ENCODE data around the gene ZDHHC22.

ZDHHC22 gene

DNA sequence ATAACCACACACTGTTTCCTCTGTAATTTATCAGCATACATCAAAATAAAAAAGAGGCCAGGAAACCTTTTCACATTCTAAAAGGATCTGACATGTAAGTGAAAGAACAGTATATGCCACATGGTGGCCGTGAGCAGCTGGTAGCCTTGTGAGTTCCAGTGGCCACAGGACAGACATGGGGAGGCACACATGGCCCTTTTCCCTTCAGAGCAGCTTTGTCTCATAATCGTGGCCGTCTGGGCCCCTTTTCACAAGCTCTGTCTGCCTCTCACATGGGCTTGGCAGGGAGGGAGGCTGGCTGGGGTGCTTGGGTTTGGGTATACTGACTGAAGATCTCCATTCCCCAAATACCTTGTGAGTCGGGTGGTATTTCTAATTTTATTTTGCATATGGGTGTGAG lies 1.5 kb upstream of the ZDHHC22 start:
- H3K14ac ChIP-seq (ENCODE audit: low read length in 2 of 2), result no peak overlapping the region
- H4K91ac ChIP-seq (ENCODE audit: low read length), result no peak overlapping the region
- H3K4me1 ChIP-seq (ENCODE audit: control insufficient read depth, insufficient read depth, low read depth, low read length), result peaks cover 23% of the 10 kb centered on the region
- H3K4me2 ChIP-seq (ENCODE audit: low read length, poor library complexity, severe bottlenecking), result no peak overlapping the region
- H3K27ac ChIP-seq (ENCODE audit: low read length, poor library complexity, severe bottlenecking), result no peak overlapping the region
- H3K27me3 ChIP-seq (ENCODE audit: control insufficient read depth in 1 of 2, insufficient read depth in 1 of 2, low read length in 2 of 2), result peaks cover 86 to 91% of the 10 kb centered on the region in 2 experiments
- H3K18ac ChIP-seq (ENCODE audit: low read depth in 1 of 2, low read length in 2 of 2), result no peak overlapping the region
- H3K36me3 ChIP-seq (ENCODE audit: control insufficient read depth in 1 of 2, insufficient read depth in 2 of 2, low read depth in 1 of 2, low read length in 2 of 2), result no peaks in the 10 kb centered on the region
- H4K8ac ChIP-seq (ENCODE audit: low read length), result no peak overlapping the region
- H2BK15ac ChIP-seq (ENCODE audit: low read depth, poor library complexity, severe bottlenecking), result no peak overlapping the region
- no peak overlapping the region for H2BK120ac ChIP-seq (ENCODE audit: low read depth, low read length)
- no peak overlapping the region for H2AK5ac ChIP-seq (ENCODE audit: low read length, severe bottlenecking)
- H3K79me1 ChIP-seq (replicated peaks; ENCODE audit: low read length, poor library complexity, severe bottlenecking), result no peaks in the 10 kb centered on the region
- H3K23ac ChIP-seq (ENCODE audit: low read length in 2 of 2), result no peak overlapping the region
- H2BK5ac ChIP-seq (ENCODE audit: low read depth, low read length, poor library complexity, severe bottlenecking), result no peak overlapping the region
- H2BK12ac ChIP-seq (ENCODE audit: low read length in 2 of 2), result no peak overlapping the region
- H2AFZ ChIP-seq (ENCODE audit: low read depth, low read length), result no peak overlapping the region
- 11% methylated on average over 4 of the region's 4 CpGs for WGBS
- H3K9me3 ChIP-seq (ENCODE audit: control insufficient read depth, low read length), result no peaks in the 10 kb centered on the region
- no peak overlapping the region for H3K4ac ChIP-seq (ENCODE audit: low read depth in 1 of 2, low read length in 2 of 2)
- no peak for DNase-seq
- no peak overlapping the region for H3K4me3 ChIP-seq (ENCODE audit: insufficient read depth in 1 of 2, low read depth in 1 of 2, low read length in 2 of 2)
- H3K9ac ChIP-seq (ENCODE audit: low read length), result no peak overlapping the region

DNA sequence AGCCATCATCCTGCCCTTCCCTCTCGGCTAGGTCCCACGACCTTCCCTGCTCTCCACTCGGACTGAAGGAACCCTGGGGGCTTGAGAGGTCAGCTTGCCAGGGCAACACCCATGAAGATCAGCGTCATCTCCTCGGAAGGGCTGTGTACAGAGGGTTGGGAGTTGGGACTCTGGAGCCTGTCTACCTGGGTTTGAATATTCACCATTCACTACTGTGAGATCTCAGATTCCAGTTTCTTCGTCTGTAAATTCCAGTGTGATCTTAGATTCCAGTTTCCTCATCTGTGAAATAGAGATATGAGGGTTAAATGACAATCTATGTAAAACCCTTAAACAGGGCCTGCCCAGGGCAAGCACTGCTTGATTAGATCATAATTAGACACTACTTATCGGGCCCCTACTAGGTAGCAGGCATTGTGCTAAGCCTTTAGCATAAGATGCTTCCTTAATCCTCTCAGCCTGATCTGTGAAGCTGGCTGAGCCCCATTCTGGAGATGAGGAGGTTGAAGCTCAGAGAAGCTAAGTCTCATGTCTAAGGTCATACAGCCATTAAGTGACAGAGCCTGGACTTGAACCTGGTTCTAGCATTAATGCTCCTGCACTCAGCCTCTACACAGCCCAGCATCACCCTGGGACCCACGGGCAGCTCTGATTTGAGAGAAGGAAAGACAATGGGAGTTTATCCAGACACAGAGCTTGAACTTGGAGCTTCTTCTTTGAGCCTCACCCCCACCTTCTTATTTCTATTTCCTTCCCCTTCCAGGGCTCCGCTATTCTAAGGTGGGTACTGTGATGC lies 612 bp upstream of the ZDHHC22 start:
- Histone ChIP-seq H2AFZ (ENCODE audit: low read depth, low read length) (no peak overlapping the region), H3K9ac (ENCODE audit: low read length) (no peak overlapping the region), H3K23ac (ENCODE audit: low read length in 2 of 2) (peak overlapping the region in 1 of 2 experiments; percentile 19), H3K4me2 (ENCODE audit: low read length, poor library complexity, severe bottlenecking) (no peak overlapping the region), H3K36me3 (ENCODE audit: control insufficient read depth in 1 of 2, insufficient read depth in 2 of 2, low read depth in 1 of 2, low read length in 2 of 2) (no peaks in the 10 kb centered on the region), H2BK120ac (ENCODE audit: low read depth, low read length) (no peak overlapping the region), H3K79me1 (replicated peaks; ENCODE audit: low read length, poor library complexity, severe bottlenecking) (no peaks in the 10 kb centered on the region), H2BK12ac (ENCODE audit: low read length in 2 of 2) (no peak overlapping the region), H3K4ac (ENCODE audit: low read depth in 1 of 2, low read length in 2 of 2) (no peak overlapping the region), H2AK5ac (ENCODE audit: low read length, severe bottlenecking) (no peak overlapping the region), H4K91ac (ENCODE audit: low read length) (no peak overlapping the region), H3K27ac (ENCODE audit: low read length, poor library complexity, severe bottlenecking) (no peak overlapping the region), H3K9me3 (ENCODE audit: control insufficient read depth, low read length) (no peaks in the 10 kb centered on the region), H3K4me3 (ENCODE audit: insufficient read depth in 1 of 2, low read depth in 1 of 2, low read length in 2 of 2) (no peak overlapping the region), H3K4me1 (ENCODE audit: control insufficient read depth, insufficient read depth, low read depth, low read length) (peaks cover 23% of the 10 kb centered on the region), H4K8ac (ENCODE audit: low read length) (no peak overlapping the region), H2BK15ac (ENCODE audit: low read depth, poor library complexity, severe bottlenecking) (no peak overlapping the region), H3K27me3 (ENCODE audit: control insufficient read depth in 1 of 2, insufficient read depth in 1 of 2, low read length in 2 of 2) (peaks cover 93 to 95% of the 10 kb centered on the region in 2 experiments), H3K14ac (ENCODE audit: low read length in 2 of 2) (no peak overlapping the region), H2BK5ac (ENCODE audit: low read depth, low read length, poor library complexity, severe bottlenecking) (no peak overlapping the region), H3K18ac (ENCODE audit: low read depth in 1 of 2, low read length in 2 of 2) (no peak overlapping the region)
- DNase-seq, result no peak
- WGBS, result 14% methylated on average over 6 of the region's 9 CpGs

DNA sequence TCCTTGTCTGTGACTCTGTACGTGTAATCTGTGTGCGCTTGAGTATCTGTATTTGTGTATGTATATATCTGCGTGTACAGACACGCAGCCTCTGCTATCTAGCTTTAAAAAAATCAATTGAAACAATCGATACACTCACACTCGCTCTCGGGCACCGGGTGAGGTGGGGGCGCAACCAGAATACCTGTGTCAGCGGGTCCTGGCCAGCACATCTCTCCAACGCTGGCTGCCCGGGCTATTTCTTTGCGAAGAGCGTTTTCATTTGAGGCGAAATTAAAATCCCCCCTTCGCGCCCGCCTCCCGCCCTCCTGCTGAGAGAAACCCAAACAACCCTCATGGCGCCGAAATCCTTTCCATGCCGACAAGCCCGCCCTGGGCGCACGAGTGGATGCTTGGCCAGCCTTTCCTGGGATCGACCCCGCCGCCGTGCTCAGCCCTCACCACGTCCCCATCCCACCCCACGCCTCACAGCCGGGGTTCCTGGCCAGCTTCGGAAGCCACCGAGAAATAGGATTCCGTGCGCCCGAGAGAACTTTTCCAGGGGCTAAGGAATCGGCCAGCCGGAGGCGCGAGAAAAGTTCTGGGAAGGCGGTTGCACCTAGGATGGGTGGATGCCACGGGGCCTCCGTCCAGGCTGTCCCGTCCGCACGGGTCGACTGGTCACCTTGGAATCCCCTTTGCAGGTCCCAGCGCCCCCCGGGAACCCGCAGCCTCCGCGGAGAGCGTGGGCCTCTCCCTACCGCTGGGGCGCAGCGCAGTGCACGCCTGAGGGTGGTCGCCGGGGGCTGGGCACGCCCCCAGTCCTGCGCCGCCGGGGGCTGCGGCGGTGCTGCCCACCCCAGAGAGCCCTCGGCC lies 1.0 kb downstream of the ZDHHC22 start:
- Histone ChIP-seq H3K4me2 (ENCODE audit: low read length, poor library complexity, severe bottlenecking) (peak overlapping the region; percentile 94), H3K4ac (ENCODE audit: low read depth in 1 of 2, low read length in 2 of 2) (no peak overlapping the region), H3K4me3 (ENCODE audit: insufficient read depth in 1 of 2, low read depth in 1 of 2, low read length in 2 of 2) (peak overlapping the region in 1 of 2 experiments; percentile 40), H3K4me1 (ENCODE audit: control insufficient read depth, insufficient read depth, low read depth, low read length) (peaks cover 23% of the 10 kb centered on the region), H4K8ac (ENCODE audit: low read length) (no peak overlapping the region), H2BK12ac (ENCODE audit: low read length in 2 of 2) (no peak overlapping the region), H3K27me3 (ENCODE audit: control insufficient read depth in 1 of 2, insufficient read depth in 1 of 2, low read length in 2 of 2) (peaks cover 92 to 95% of the 10 kb centered on the region in 2 experiments), H2AK5ac (ENCODE audit: low read length, severe bottlenecking) (no peak overlapping the region), H3K14ac (ENCODE audit: low read length in 2 of 2) (no peak overlapping the region), H2BK120ac (ENCODE audit: low read depth, low read length) (no peak overlapping the region), H4K91ac (ENCODE audit: low read length) (no peak overlapping the region), H3K9ac (ENCODE audit: low read length) (no peak overlapping the region), H2BK15ac (ENCODE audit: low read depth, poor library complexity, severe bottlenecking) (no peak overlapping the region), H3K9me3 (ENCODE audit: control insufficient read depth, low read length) (no peaks in the 10 kb centered on the region), H3K79me1 (replicated peaks; ENCODE audit: low read length, poor library complexity, severe bottlenecking) (no peaks in the 10 kb centered on the region), H3K18ac (ENCODE audit: low read depth in 1 of 2, low read length in 2 of 2) (no peak overlapping the region), H2BK5ac (ENCODE audit: low read depth, low read length, poor library complexity, severe bottlenecking) (no peak overlapping the region), H3K27ac (ENCODE audit: low read length, poor library complexity, severe bottlenecking) (no peak overlapping the region), H3K36me3 (ENCODE audit: control insufficient read depth in 1 of 2, insufficient read depth in 2 of 2, low read depth in 1 of 2, low read length in 2 of 2) (no peaks in the 10 kb centered on the region), H2AFZ (ENCODE audit: low read depth, low read length) (no peak overlapping the region), H3K23ac (ENCODE audit: low read length in 2 of 2) (no peak overlapping the region)
- DNase-seq, result no peak
- 1% methylated on average over 65 of the region's 67 CpGs for WGBS

All from mesenchymal stem cell (in vitro differentiated cells and primary cell).